Lung microvascular endothelial cell (primary cell): ENCODE results near the gene RSPO1. TPM values are rescaled to one million over a fixed set of nuclear protein-coding genes. Genes with fewer than 3 reads are reported as not detected.
"Not testable (repeated sequence)": the region's sequence is repeated elsewhere in the genome, so short reads cannot be mapped to it uniquely, and the experiment has no call there.

Source experiments
- DNase-seq, 2 donors: peaks; one replicate each; pipeline versions ENCODE4 v3.0.0 to v3.0.0-alpha.2; 2010; ENCODE audit warnings: low read depth in 2 of 2
- total RNA-seq: library from RNA; depleted of rRNA; stranded (reverse); fragments of >200 nt; gene quantifications from 2 replicates; pipeline ENCODE4 v1.2.1, GENCODE V29; 2014

Gene RSPO1
- total RNA-seq: not detected in 2 replicates

- DNase-seq: no peak
Observed at GRCh38 chr1:37634244-37634991, at the start of gene RSPO1. RSPO1 (minus strand) TSS chr1:37634892; CDS start chr1:37629661, 5,231 bp downstream.

- DNase-seq: not testable (repeated sequence)
Observed at GRCh38 chr1:37684182-37684581, 49.5 kb upstream of the RSPO1 start.

- peak; percentile 67 to 70 for DNase-seq
Observed at GRCh38 chr1:37682334-37682987, 47.8 kb upstream of the RSPO1 start.

GRCh38 chr1:37680933-37681332, 46.2 kb upstream of the RSPO1 start:
- DNase-seq: no peak

GRCh38 chr1:37677808-37678207, 43.1 kb upstream of the RSPO1 start:
- DNase-seq: no peak

- DNase-seq: no peak
Observed at GRCh38 chr1:37677143-37677439, 42.4 kb upstream of the RSPO1 start.

- no peak for DNase-seq
Observed at GRCh38 chr1:37676281-37677142, 41.8 kb upstream of the RSPO1 start.

- no peak for DNase-seq
Observed at GRCh38 chr1:37673920-37674319, 39.2 kb upstream of the RSPO1 start.

GRCh38 chr1:37672136-37672870, 37.6 kb upstream of the RSPO1 start:
- no peak for DNase-seq

GRCh38 chr1:37671261-37671660, 36.6 kb upstream of the RSPO1 start:
- DNase-seq: no peak

- no peak for DNase-seq
Observed at GRCh38 chr1:37670133-37670532, 35.4 kb upstream of the RSPO1 start.

- DNase-seq: no peak
Observed at GRCh38 chr1:37667023-37667671, 32.5 kb upstream of the RSPO1 start.

- no peak for DNase-seq
Observed at GRCh38 chr1:37666241-37666867, 31.7 kb upstream of the RSPO1 start.

- DNase-seq: no peak
Observed at GRCh38 chr1:37663426-37664000, 28.8 kb upstream of the RSPO1 start.

GRCh38 chr1:37662031-37662755, 27.5 kb upstream of the RSPO1 start:
- DNase-seq: no peak

- DNase-seq: no peak
Observed at GRCh38 chr1:37661401-37661800, 26.7 kb upstream of the RSPO1 start.

GRCh38 chr1:37660664-37661063, 26.0 kb upstream of the RSPO1 start:
- no peak for DNase-seq

- no peak for DNase-seq
Observed at GRCh38 chr1:37658486-37658885, 23.8 kb upstream of the RSPO1 start.

- DNase-seq: no peak
Observed at GRCh38 chr1:37657620-37658412, 23.1 kb upstream of the RSPO1 start.
